Thymus (tissue), 11 donors: ENCODE measurements around the gene ACER3. TPM values are rescaled to one million over a fixed set of nuclear protein-coding genes. Genes with fewer than 3 reads are reported as not detected.

Source experiments
- DNase-seq, 9 donors: peaks; one replicate each; pipeline ENCODE4 v3.0.0-alpha.2; 2013; ENCODE audit warnings: low spot score in 9 of 9, low read depth in 6 of 9, missing footprints in 1 of 9
- H3K27ac ChIP-seq, 2 donors: one replicate each; pipeline ENCODE4 v1.5.1; 2013; ENCODE audit warnings: control low read depth in 1 of 2, low read depth in 1 of 2, low read length in 1 of 2, mild to moderate bottlenecking in 1 of 2, moderate library complexity in 1 of 2
- H3K27me3 ChIP-seq, 2 donors: one replicate each; pipeline ENCODE4 v1.5.1; 2013; ENCODE audit warnings: low read length in 1 of 2; ENCODE audit not compliant: control insufficient read depth in 2 of 2, insufficient read depth in 1 of 2
- H3K36me3 ChIP-seq, 2 donors: one replicate each; pipeline ENCODE4 v1.5.1; 2013; ENCODE audit warnings: low read length in 1 of 2, mild to moderate bottlenecking in 1 of 2, moderate library complexity in 1 of 2; ENCODE audit not compliant: control insufficient read depth in 2 of 2, insufficient read depth in 2 of 2
- H3K4me1 ChIP-seq, 2 donors: one replicate each; pipeline ENCODE4 v1.5.1; 2013; ENCODE audit warnings: low read length in 2 of 2; ENCODE audit not compliant: control insufficient read depth in 2 of 2, insufficient read depth in 2 of 2
- H3K4me3 ChIP-seq, 2 donors: one replicate each; pipeline ENCODE4 v1.5.1; 2013; ENCODE audit warnings: low read length in 2 of 2, control low read depth in 1 of 2, mild to moderate bottlenecking in 1 of 2
- H3K9me3 ChIP-seq, 2 donors: one replicate each; pipeline ENCODE4 v1.5.1; 2013; ENCODE audit warnings: low read length in 1 of 2, mild to moderate bottlenecking in 1 of 2; ENCODE audit not compliant: control insufficient read depth in 2 of 2, insufficient read depth in 1 of 2
- WGBS: extraction: QIAGEN DNeasy Blood & Tissue Kit; methylation state at CpG from one replicate; pipeline ENCODE4 v1.1.7; 2013; 5-methylcytosine and 5-hydroxymethylcytosine counted together
- polyA plus RNA-seq: library from polyadenylated mRNA; stranded (reverse); fragments of 200-250 nt; gene quantifications from one replicate; pipeline ENCODE4 v1.2.3, GENCODE V29; 2013
- total RNA-seq: library from RNA; stranded (reverse); fragments of 120-200 nt; gene quantifications from one replicate; pipeline ENCODE4 v1.2.4, GENCODE V29; 2013
- donor health status: healthy.

Gene ACER3
- total and polyA plus RNA-seq, 2 donors, result 4.2 to 4.8 TPM

DNA sequence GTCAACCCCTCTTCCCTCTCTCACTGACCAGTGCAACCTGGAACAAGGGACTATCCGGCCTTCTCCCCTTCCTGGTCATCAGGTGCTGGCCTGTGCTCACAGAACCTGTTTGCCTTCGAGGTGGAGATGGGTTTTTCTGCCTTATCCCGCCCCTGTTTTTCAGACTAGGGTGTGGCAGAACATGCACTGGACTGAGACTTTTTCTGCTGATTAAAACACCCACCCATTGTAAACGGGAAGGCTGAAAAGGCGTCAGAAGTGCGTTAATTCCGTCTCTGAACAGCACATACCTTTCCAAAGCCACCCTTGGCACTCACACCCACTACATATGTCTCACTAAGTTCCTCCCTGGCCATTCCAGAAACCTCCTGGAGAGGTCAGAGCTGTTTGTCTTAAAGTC is 169.1 kb downstream of the ACER3 start:
- 91% methylated on average over 7 of the region's 7 CpGs for WGBS
- H3K36me3 ChIP-seq, result no peaks in the 10 kb centered on the region
- H3K27me3 ChIP-seq, result peaks cover 0 to 8% of the 10 kb centered on the region in 2 donors
- no peak for DNase-seq
- H3K27ac ChIP-seq, result no peak overlapping the region
- no peak overlapping the region for H3K4me3 ChIP-seq
- H3K9me3 ChIP-seq, result no peaks in the 10 kb centered on the region
- H3K4me1 ChIP-seq, result no peaks in the 10 kb centered on the region

DNA sequence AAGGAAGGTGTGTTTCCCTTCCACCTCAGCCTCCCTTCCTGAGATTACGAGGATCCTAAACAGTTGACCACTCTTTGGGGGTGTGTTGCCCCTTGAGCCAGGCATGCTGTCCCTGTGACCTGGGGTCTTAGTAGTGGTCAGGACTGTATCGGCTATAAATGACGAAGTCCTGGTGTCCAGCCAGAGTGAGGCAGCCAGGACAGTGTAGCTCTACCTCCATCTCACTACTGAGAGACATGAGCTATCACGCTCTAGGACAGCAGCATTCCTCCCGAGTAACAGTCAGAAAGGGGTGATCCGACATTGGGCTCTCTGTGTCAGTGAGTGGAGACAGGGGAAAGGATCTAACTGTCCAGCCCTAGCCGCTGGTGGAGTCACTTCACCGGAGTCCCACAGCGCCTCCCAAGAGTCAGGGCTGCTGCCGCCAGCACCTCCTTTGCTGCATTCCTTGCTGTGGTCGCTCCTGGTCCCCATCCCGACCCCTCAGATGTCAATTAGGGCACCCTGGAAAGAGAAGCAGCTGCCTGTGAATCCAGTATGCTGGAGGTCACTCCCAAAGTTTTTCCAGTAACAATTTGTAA is 170.2 kb downstream of the ACER3 start:
- Histone ChIP-seq H3K36me3 (no peaks in the 10 kb centered on the region), H3K9me3 (no peaks in the 10 kb centered on the region), H3K27me3 (peaks cover 0 to 10% of the 10 kb centered on the region in 2 donors), H3K4me1 (no peaks in the 10 kb centered on the region), H3K27ac (no peak overlapping the region), H3K4me3 (no peak overlapping the region)
- no peak for DNase-seq
- WGBS, result 94% methylated on average over 12 of the region's 12 CpGs

DNA sequence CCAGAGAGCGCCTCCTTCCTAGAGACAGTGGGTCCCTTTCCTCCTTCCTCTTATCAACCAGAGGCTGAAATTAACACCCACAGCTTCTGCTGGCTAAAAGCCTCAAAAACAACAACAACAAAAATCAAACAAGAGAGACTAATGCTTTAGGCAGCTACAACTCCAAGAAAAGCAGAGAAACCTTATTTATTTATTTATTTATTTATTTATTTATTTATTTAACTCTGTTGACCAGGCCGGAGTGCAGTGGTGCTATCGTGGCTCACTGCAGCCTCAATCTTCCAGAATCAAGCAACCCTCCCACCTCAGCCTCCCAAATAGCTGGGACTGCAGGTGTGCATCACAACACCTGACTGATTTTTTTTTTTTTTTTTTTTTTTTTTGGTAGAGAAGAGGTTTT is 170.9 kb downstream of the ACER3 start:
- no peaks in the 10 kb centered on the region for H3K36me3 ChIP-seq
- DNase-seq, result no peak
- no peaks in the 10 kb centered on the region for H3K9me3 ChIP-seq
- peaks cover 0 to 11% of the 10 kb centered on the region in 2 donors for H3K27me3 ChIP-seq
- H3K4me1 ChIP-seq, result no peaks in the 10 kb centered on the region
- H3K4me3 ChIP-seq, result no peak overlapping the region
- WGBS, result 96% methylated on average over 3 of the region's 3 CpGs
- no peak overlapping the region for H3K27ac ChIP-seq

GRCh38 chr11:77035039-77035438 is 174.3 kb downstream of the ACER3 start:
- DNase-seq, result no peak
- Histone ChIP-seq H3K9me3 (no peaks in the 10 kb centered on the region), H3K27me3 (peaks cover 11 to 37% of the 10 kb centered on the region in 2 donors), H3K4me1 (peaks cover 4 to 6% of the 10 kb centered on the region in 2 donors), H3K36me3 (no peaks in the 10 kb centered on the region), H3K27ac (no peak overlapping the region), H3K4me3 (no peak overlapping the region)
- WGBS, result 97% methylated on average over 2 of the region's 2 CpGs

DNA sequence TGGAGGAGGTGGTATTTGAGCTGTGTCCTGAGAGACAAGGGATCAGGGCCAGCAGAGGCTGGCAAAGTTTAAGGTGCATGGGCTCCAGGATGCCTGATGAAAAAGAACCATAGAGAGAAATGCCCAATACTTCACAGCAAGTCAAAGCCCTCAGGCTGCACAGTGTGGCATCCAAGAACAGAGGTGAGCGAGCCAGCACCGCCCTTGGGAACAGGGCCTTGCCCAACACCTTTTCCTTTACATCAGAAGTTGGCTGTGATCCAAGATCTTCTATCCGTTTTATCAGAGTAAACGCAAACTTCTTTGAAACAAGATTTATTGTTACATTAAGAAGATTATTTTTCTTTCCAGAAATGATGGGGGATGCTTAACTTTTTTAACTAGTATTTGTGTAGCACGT is 174.9 kb downstream of the ACER3 start:
- H3K4me3 ChIP-seq, result no peak overlapping the region
- WGBS, result 72% methylated on average over 5 of the region's 5 CpGs

DNA sequence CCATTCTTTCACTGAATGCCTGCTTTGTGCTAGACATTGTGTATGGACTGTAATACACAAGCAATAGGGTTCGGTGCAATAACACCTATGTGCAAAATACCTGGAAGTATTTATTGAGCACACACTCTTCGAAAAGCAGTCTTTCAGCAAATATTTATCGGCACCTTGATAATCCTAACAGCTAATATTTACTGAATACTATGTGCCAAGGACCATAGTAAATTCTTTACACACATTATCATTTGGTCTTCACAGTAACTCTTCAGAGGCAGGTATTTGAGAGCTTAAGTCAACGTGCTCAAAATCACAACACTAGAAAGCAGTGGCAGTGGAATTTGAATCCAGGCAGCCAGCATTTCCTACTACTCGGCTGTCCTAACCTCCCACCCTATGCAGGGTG is 175.7 kb downstream of the ACER3 start:
- DNase-seq, result no peak
- WGBS, result 92% methylated on average over 5 of the region's 5 CpGs
- H3K9me3 ChIP-seq, result peaks cover 0 to 10% of the 10 kb centered on the region in 2 donors
- H3K36me3 ChIP-seq, result no peaks in the 10 kb centered on the region
- peaks cover 13 to 45% of the 10 kb centered on the region in 2 donors for H3K27me3 ChIP-seq
- H3K27ac ChIP-seq, result no peak overlapping the region
- H3K4me1 ChIP-seq, result peaks cover 6% of the 10 kb centered on the region in 2 donors
- H3K4me3 ChIP-seq, result no peak overlapping the region

More for the DNA sequence above, 174.9 kb downstream of the ACER3 start:
- Histone ChIP-seq H3K27ac (no peak overlapping the region), H3K27me3 (peaks cover 13 to 42% of the 10 kb centered on the region in 2 donors), H3K4me1 (peaks cover 6% of the 10 kb centered on the region in 2 donors), H3K9me3 (peaks cover 0 to 3% of the 10 kb centered on the region in 2 donors), H3K36me3 (no peaks in the 10 kb centered on the region)
- DNase-seq, result no peak

DNA sequence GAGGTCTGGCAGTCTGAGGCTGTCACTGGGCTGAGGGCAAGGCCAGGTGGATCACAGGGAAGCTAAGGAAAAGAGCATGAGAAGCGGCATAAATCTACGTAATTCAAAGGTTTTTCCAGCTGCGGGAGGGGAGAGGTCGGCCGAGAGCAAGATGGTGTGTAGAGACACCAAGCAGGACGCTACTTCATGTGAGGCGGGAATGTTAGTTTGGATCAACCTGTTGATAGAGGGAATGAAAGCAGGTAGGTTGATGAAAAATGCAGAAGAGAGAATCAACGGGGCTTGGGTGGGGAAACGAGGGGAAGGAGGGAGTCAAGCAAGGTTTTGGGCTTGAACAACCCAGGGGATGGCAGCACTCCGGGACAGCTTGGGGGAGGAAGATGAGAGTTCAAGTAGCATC is 176.3 kb downstream of the ACER3 start:
- Histone ChIP-seq H3K36me3 (no peaks in the 10 kb centered on the region), H3K27ac (no peak overlapping the region), H3K4me3 (no peak overlapping the region), H3K27me3 (peaks cover 13 to 48% of the 10 kb centered on the region in 2 donors), H3K4me1 (peaks cover 6% of the 10 kb centered on the region in 2 donors), H3K9me3 (peaks cover 0 to 11% of the 10 kb centered on the region in 2 donors)
- no peak for DNase-seq
- 96% methylated on average over 10 of the region's 10 CpGs for WGBS

GRCh38 chr11:77038029-77038824 is 177.5 kb downstream of the ACER3 start:
- no peak overlapping the region for H3K4me3 ChIP-seq
- WGBS, result 90% methylated on average over 10 of the region's 10 CpGs
- peaks cover 0 to 11% of the 10 kb centered on the region in 2 donors for H3K9me3 ChIP-seq
- H3K4me1 ChIP-seq, result peaks cover 6% of the 10 kb centered on the region in 2 donors
- no peak for DNase-seq
- H3K27ac ChIP-seq, result no peak overlapping the region
- no peaks in the 10 kb centered on the region for H3K36me3 ChIP-seq
- H3K27me3 ChIP-seq, result peaks cover 13 to 49% of the 10 kb centered on the region in 2 donors

GRCh38 chr11:77038825-77039326 is 178.2 kb downstream of the ACER3 start:
- DNase-seq, result no peak
- peaks cover 0 to 11% of the 10 kb centered on the region in 2 donors for H3K9me3 ChIP-seq
- H3K36me3 ChIP-seq, result no peaks in the 10 kb centered on the region
- 83% methylated on average over 16 of the region's 16 CpGs for WGBS
- no peak overlapping the region for H3K4me3 ChIP-seq
- peaks cover 13 to 49% of the 10 kb centered on the region in 2 donors for H3K27me3 ChIP-seq
- H3K27ac ChIP-seq, result no peak overlapping the region
- H3K4me1 ChIP-seq, result peaks cover 6% of the 10 kb centered on the region in 2 donors
